GM11168 (cell line): Measurements from ENCODE around the gene LTA4H.
"Not testable (repeated sequence)": the region's sequence is repeated elsewhere in the genome, so short reads cannot be mapped to it uniquely, and the experiment has no call there.

Experiments
- in situ Hi-C: fragments of 300-500 bp; cut with MboI; formaldehyde crosslinking; loops from one replicate; pipeline ENCODE4 v1.12.0; 2022; ENCODE audit warnings: low sequenced_read_pairs; ENCODE audit not compliant: unreplicated experiment

The LTA4H gene

GRCh38 chr12:95970905-95971304 is 64.5 kb downstream of the LTA4H start:
- in situ Hi-C loops = no loop called here

- in situ Hi-C loops = not testable (repeated sequence)
Observed at GRCh38 chr12:95969116-95969515, 66.3 kb downstream of the LTA4H start.

- in situ Hi-C loops = no loop called here
Observed at GRCh38 chr12:95967301-95967700, 68.1 kb downstream of the LTA4H start.

- in situ Hi-C loops = no loop called here
Observed at GRCh38 chr12:95966287-95966870, 69.0 kb downstream of the LTA4H start.

- in situ Hi-C loops = no loop called here
Observed at GRCh38 chr12:95963096-95963495, 72.3 kb downstream of the LTA4H start.

GRCh38 chr12:95962222-95962621 is 73.2 kb downstream of the LTA4H start:
- in situ Hi-C loops = no loop called here

GRCh38 chr12:95960241-95960640 is 75.1 kb downstream of the LTA4H start:
- in situ Hi-C loops = no loop called here

GRCh38 chr12:95959107-95959506 is 76.3 kb downstream of the LTA4H start:
- in situ Hi-C loops = no loop called here

GRCh38 chr12:95956557-95957145 is 78.7 kb downstream of the LTA4H start:
- in situ Hi-C loops = no loop called here

GRCh38 chr12:95955549-95956159 is 79.7 kb downstream of the LTA4H start:
- in situ Hi-C loops = no loop called here

- in situ Hi-C loops = no loop called here
Observed at GRCh38 chr12:95953000-95953399, 82.4 kb downstream of the LTA4H start.

GRCh38 chr12:95951515-95951914 is 83.9 kb downstream of the LTA4H start:
- in situ Hi-C loops = no loop called here
